RWPE1 (cell line): ENCODE data around the gene MKNK2.
"Not testable (repeated sequence)": the region's sequence is repeated elsewhere in the genome, so short reads cannot be mapped to it uniquely, and the experiment has no call there.

Experiments used
- CTCF ChIA-PET: fragments of 350-600 bp; sonication (Branson Sonifier 250); formaldehyde crosslinking; extraction: SDS; loops from one replicate; lab custom pipeline; 2021; lab: Yijun Ruan, JAX
- POLR2A ChIA-PET: fragments of 400-600 bp; formaldehyde crosslinking; extraction: SDS; loops from one replicate; lab custom pipeline; 2020; ENCODE audit warnings: antibody characterized with exemption; ENCODE audit not compliant: low non-redundant PET; lab: Yijun Ruan, JAX
- DNase-seq: peaks from one replicate; pipeline ENCODE4 v3.0.0; 2012; ENCODE audit warnings: low spot score
- H3K27ac ChIP-seq: fragments of 450-650 bp; 2 replicates; pipeline ENCODE4 v1.5.1; 2017
- CTCF ChIP-seq: fragments of 450-650 bp; conservative IDR thresholded peaks from 2 replicates; pipeline ENCODE4 v1.5.1; 2017; ENCODE audit warnings: low read depth, mild to moderate bottlenecking

MKNK2 gene

GRCh38 chr19:2036424-2036823, 14.6 kb downstream of the MKNK2 start:
- ChIA-PET POLR2A (no interaction called here), CTCF (interaction anchor here (1.1 kb wide), 1 partner anchor 16 kb away, joined by 3 read pairs; no protein-coding TSS in a partner anchor)
- H3K27ac ChIP-seq, result peak overlapping the region; percentile 99
- no peak for DNase-seq
- no peak for TF ChIP-seq CTCF

- ChIA-PET POLR2A (interaction anchor here (0.6 to 0.7 kb wide), 2 partner anchors 15 to 144 kb away, joined by 4 to 5 read pairs; no protein-coding TSS in a partner anchor), CTCF (interaction anchor here (0.6 to 1.1 kb wide), 2 partner anchors 14 to 15 kb away, joined by 3 to 5 read pairs; no protein-coding TSS in a partner anchor)
- no peak for TF ChIP-seq CTCF
- DNase-seq, result no peak
- H3K27ac ChIP-seq, result peak overlapping the region; percentile 99
Observed at GRCh38 chr19:2035590-2035991, 15.5 kb downstream of the MKNK2 start.

GRCh38 chr19:2034729-2035589, 16.1 kb downstream of the MKNK2 start:
- H3K27ac ChIP-seq, result peak overlapping the region; percentile 99
- TF ChIP-seq CTCF, result no peak
- CTCF ChIA-PET, result interaction anchor here (0.6 to 1.1 kb wide), 3 partner anchors 14 to 35 kb away, joined by 3 to 5 read pairs (median 3); no protein-coding TSS in a partner anchor

GRCh38 chr19:2034253-2034652, 16.8 kb downstream of the MKNK2 start:
- POLR2A ChIA-PET, result not testable (repeated sequence)

More at GRCh38 chr19:2034729-2035589, 16.1 kb downstream of the MKNK2 start:
- POLR2A ChIA-PET, result interaction anchor here (0.6 to 0.7 kb wide), 2 partner anchors 15 to 143 kb away, joined by 4 to 5 read pairs; no protein-coding TSS in a partner anchor
- peak; percentile 64 for DNase-seq

GRCh38 chr19:2033825-2034159, 17.3 kb downstream of the MKNK2 start:
- TF ChIP-seq CTCF, result no peak
- CTCF ChIA-PET, result interaction anchor here (0.8 kb wide), 1 partner anchor 36 kb away, joined by 3 read pairs; no protein-coding TSS in a partner anchor
- no peak for DNase-seq
- POLR2A ChIA-PET, result no interaction called here
- peak overlapping the region; percentile 99 for H3K27ac ChIP-seq

More at GRCh38 chr19:2034253-2034652, 16.8 kb downstream of the MKNK2 start:
- CTCF ChIA-PET, result interaction anchor here (0.8 kb wide), 1 partner anchor 36 kb away, joined by 3 read pairs; no protein-coding TSS in a partner anchor
- not testable (repeated sequence) for DNase-seq
- peak overlapping the region; percentile 99 for H3K27ac ChIP-seq

- POLR2A ChIA-PET, result interaction anchor here (0.5 kb wide), 1 partner anchor 241 kb away, joined by 4 read pairs; no protein-coding TSS in a partner anchor
- peak overlapping the region; percentile 99 for H3K27ac ChIP-seq
- no peak for DNase-seq
- CTCF ChIA-PET, result interaction anchor here (0.6 to 1.2 kb wide), 2 partner anchors 103 to 604 kb away, joined by 3 read pairs; no protein-coding TSS in a partner anchor
- no peak for TF ChIP-seq CTCF
Observed at GRCh38 chr19:2033115-2033824, 17.8 kb downstream of the MKNK2 start.
